GM18861 (cell line): ENCODE results near the gene ZNF311.
"Not testable (repeated sequence)": the region's sequence is repeated elsewhere in the genome, so short reads cannot be mapped to it uniquely, and the experiment has no call there.

Source experiments
- ATAC-seq: cut with Tn5 transposase; IDR thresholded peaks from one replicate; pipeline ENCODE4 v1.9.1; 2021; ENCODE audit not compliant: unreplicated experiment

ZNF311 gene

DNA sequence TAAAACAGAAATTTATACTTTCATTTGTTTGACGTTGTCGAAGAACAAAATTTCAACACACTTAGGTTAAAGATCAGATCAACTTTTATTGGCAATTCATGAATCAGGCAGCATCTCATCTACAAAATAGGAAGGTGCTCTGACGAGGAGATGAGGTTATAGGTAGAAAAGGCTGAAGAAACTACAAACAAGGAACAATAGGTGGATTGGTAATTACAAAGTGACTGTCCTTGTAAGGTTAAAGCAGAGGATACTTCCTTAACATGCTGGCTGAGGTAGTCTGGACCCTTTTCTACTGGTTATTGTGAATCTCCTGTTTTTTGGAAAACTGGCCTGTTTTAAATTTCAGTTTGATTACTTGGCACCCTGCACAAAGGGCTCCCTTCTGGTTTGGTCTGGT, 48.8 kb downstream of the ZNF311 start:
- no peak for ATAC-seq

DNA sequence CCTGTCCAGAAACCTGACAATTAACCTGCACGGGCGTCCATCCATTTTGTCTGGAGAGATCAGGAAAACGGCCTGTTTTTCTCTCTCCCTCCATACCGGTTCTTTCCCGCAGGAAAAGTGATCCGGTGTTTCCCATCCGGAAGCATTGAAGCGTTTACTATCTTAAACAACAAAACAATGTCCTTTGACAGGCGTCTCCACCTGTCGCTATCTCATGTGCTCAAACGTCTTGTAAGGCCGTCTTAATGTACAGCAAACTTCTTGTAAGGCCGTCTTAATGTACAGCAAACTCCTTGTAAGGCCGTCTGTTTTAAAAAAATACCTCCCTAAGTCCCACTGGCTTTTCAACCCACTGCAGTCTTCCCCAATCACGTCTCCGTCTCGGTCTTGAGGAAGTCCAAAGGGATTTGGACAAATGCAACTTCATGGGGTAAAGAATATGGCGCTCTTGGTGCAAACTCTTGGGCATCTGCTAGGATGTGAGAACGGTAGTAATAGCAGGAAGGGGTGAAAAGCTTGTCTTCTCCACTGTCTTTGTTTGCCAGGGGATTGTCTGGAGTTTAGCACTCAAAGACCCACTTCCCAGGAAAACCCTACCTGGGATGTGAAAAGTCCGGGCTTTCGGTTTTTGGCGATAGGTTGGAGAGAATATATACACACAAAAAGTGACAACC, 51.4 kb downstream of the ZNF311 start:
- no peak for ATAC-seq

DNA sequence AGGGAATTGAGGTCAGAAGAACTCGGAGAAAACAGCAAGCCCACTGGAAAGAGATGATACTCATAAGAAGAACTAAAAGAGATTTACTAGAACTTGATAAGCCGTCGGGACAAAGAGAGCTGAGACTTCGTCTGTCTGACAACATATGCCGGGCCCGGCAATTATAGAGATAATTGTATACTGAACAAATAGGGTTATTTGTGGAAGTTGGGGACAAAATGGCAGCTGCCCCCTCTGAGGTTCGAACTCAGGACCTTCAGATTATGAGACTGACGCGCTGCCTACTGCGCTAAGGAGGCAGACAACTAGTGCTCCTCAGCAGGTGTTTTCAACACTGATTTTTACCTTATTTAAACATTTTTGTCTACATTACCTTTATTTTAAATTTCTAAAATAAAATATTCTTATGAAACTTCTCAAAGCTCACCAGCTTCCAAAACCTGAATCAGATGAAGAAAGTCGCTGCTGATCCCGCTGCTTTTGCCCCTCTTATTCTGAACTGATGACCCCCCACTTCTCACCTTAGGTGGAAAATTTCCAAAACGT, 52.0 kb downstream of the ZNF311 start:
- no peak for ATAC-seq

- not testable (repeated sequence) for ATAC-seq
Observed at GRCh38 chr6:28949656-28950195, 55.4 kb downstream of the ZNF311 start.

GRCh38 chr6:28948782-28949486, 56.2 kb downstream of the ZNF311 start:
- no peak for ATAC-seq

DNA sequence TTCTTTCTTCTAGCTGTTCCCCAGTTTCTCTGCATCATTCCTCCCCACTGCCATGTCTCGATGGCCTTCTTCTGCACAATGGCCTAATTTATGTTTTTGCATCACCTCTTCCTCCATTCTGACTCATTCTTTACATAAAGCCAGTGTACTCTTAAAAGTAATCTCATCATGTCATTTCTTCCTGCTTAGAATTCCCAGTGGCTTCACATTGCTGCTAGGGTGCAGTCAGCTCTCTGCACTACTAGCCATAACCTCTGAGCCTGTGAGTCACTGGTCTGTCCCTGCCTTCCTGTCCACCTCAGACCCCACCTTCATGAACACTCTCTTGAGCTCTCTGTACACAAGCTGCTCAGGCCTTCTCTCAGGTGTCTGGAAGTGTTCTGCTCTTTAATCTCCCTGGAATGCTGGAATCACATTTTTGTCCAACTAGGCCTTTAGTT, 57.3 kb downstream of the ZNF311 start:
- no peak for ATAC-seq

GRCh38 chr6:28947067-28947765, 57.9 kb downstream of the ZNF311 start:
- ATAC-seq = no peak

GRCh38 chr6:28945349-28945748, 59.8 kb downstream of the ZNF311 start:
- no peak for ATAC-seq
